Naive thymus-derived CD4-positive, alpha-beta T cell (primary cell): Measurements from ENCODE around the gene DPH6. TPM values are rescaled to one million over a fixed set of nuclear protein-coding genes. Genes with fewer than 3 reads are reported as not detected.
A peak's percentile ranks its signal among the peaks of the same experiment; 100 is the strongest.

ENCODE experiments used
- ATAC-seq: fragments of 150-1000 bp; cut with Tn5 transposase; 2 replicates; pipeline ENCODE4 v1.10.0; 2021; ENCODE audit warnings: mild to moderate bottlenecking, moderate library complexity
- CTCF ChIA-PET: fragments of 350-600 bp; sonication (Branson Sonifier 250); formaldehyde crosslinking; loops from one replicate; lab custom pipeline; 2021; ENCODE audit warnings: antibody characterized with exemption; lab: Charles Lee
- POLR2A ChIA-PET: fragments of 350-600 bp; sonication (Branson Sonifier 250); formaldehyde crosslinking; loops from one replicate; lab custom pipeline; 2021; ENCODE audit warnings: antibody characterized with exemption, inconsistent platforms; lab: Charles Lee
- DNase-seq, 9 donors: peaks; one replicate each; pipeline versions ENCODE4 v3.0.0 to v3.0.0-alpha.2; 2020 to 2022; ENCODE audit warnings: mixed read lengths in 1 of 9
- H3K27ac ChIP-seq: one replicate; pipeline ENCODE4 v1.7.0; 2013; ENCODE audit warnings: mild to moderate bottlenecking, low read depth, low read length, moderate library complexity
- H3K27me3 ChIP-seq, 2 donors: one replicate each; pipeline ENCODE4 v1.7.0; 2013; ENCODE audit warnings: low read length in 2 of 2, mild to moderate bottlenecking in 2 of 2, moderate library complexity in 2 of 2; ENCODE audit not compliant: control insufficient read depth in 2 of 2, insufficient read depth in 2 of 2
- H3K36me3 ChIP-seq, 3 experiments: 1 replicate in 2 of 3; 2 replicates in 1 of 3; pipeline ENCODE4 v1.7.0; 2013; ENCODE audit warnings: low read length in 3 of 3, mild to moderate bottlenecking in 3 of 3, moderate library complexity in 1 of 3; ENCODE audit not compliant: insufficient read depth in 3 of 3, control insufficient read depth in 2 of 3
- H3K4me1 ChIP-seq, 2 donors: one replicate each; pipeline ENCODE4 v1.7.0; 2013; ENCODE audit warnings: low read length in 2 of 2, mild to moderate bottlenecking in 2 of 2, moderate library complexity in 1 of 2; ENCODE audit not compliant: control insufficient read depth in 2 of 2, insufficient read depth in 2 of 2
- H3K4me3 ChIP-seq: 2 replicates; pipeline ENCODE4 v1.7.0; 2013; ENCODE audit warnings: mild to moderate bottlenecking, low read length
- H3K9me3 ChIP-seq, 3 experiments: 1 replicate in 2 of 3; 2 replicates in 1 of 3; pipeline ENCODE4 v1.7.0; 2013; ENCODE audit warnings: low read length in 3 of 3; ENCODE audit not compliant: control insufficient read depth in 2 of 3
- H3K27ac Mint-ChIP-seq, 9 donors: one replicate each; pipeline ENCODE4 v1.8.0; 2020 to 2022; ENCODE audit warnings: mixed read lengths in 9 of 9, mild to moderate bottlenecking in 8 of 9, moderate library complexity in 5 of 9, inconsistent platforms in 2 of 9
- H3K27me3 Mint-ChIP-seq, 5 donors: one replicate each; pipeline ENCODE4 v1.8.0; 2021 to 2022; ENCODE audit warnings: mixed read lengths in 5 of 5, mild to moderate bottlenecking in 1 of 5
- H3K36me3 Mint-ChIP-seq, 5 donors: one replicate each; pipeline ENCODE4 v1.8.0; 2020 to 2022; ENCODE audit warnings: mixed read lengths in 5 of 5, mild to moderate bottlenecking in 3 of 5, inconsistent platforms in 1 of 5
- H3K4me1 Mint-ChIP-seq, 7 donors: one replicate each; pipeline ENCODE4 v1.8.0; 2020 to 2022; ENCODE audit warnings: mixed read lengths in 7 of 7, mild to moderate bottlenecking in 3 of 7, inconsistent platforms in 1 of 7
- H3K4me3 Mint-ChIP-seq, 10 donors: one replicate each; pipeline ENCODE4 v1.8.0; 2020 to 2022; ENCODE audit warnings: mild to moderate bottlenecking in 10 of 10, mixed read lengths in 10 of 10, moderate library complexity in 6 of 10, inconsistent platforms in 2 of 10
- H3K9me3 Mint-ChIP-seq, 11 donors: one replicate each; pipeline ENCODE4 v1.8.0; 2020 to 2022; ENCODE audit warnings: mixed read lengths in 11 of 11, mild to moderate bottlenecking in 4 of 11, inconsistent platforms in 1 of 11, moderate library complexity in 1 of 11
- intact Hi-C, 2 donors: fragments of 100-400 bp; cut with micrococcal nuclease; formaldehyde crosslinking; loops; one replicate each; pipeline ENCODE4 v1.15.1; 2023
- polyA plus RNA-seq, 2 donors: library from polyadenylated mRNA; unstranded; fragments of 300-500 nt; fragmentation: Illumina TruSeq; gene quantifications; one replicate each; pipeline ENCODE4 v1.2.3, GENCODE V29; 2021
- total RNA-seq, 6 experiments: library from RNA in 5 of 6; stranded (reverse) in 5 of 6; gene quantifications; 1 replicate in 5 of 6; 2 replicates in 1 of 6; pipeline ENCODE4 v1.2.3 and lab custom pipeline; 2021 to 2026

Gene DPH6
- total and polyA plus RNA-seq, 7 experiments from 2014 or later: 10.5 to 28.9 (median 14.8) TPM

GRCh38 chr15:35496585-35496984 is 49.4 kb downstream of the DPH6 start:
- Histone ChIP-seq H3K27ac (no peak overlapping the region), H3K4me3 (no peak overlapping the region), H3K9me3 (no peaks in the 10 kb centered on the region), H3K4me1 (no peaks in the 10 kb centered on the region), H3K36me3 (no peaks in the 10 kb centered on the region), H3K27me3 (no peaks in the 10 kb centered on the region)
- Mint-ChIP-seq H3K4me3 (no peak overlapping the region), H3K9me3 (no peaks in the 10 kb centered on the region), H3K27ac (no peak overlapping the region), H3K36me3 (peaks cover 0 to 31% (median 11%) of the 10 kb centered on the region in 5 donors), H3K4me1 (peaks cover 0 to 8% (median 0%) of the 10 kb centered on the region in 7 donors), H3K27me3 (no peaks in the 10 kb centered on the region)
- POLR2A ChIA-PET: no interaction called here
- DNase-seq (no peak), ATAC-seq (no peak)
- CTCF ChIA-PET: no interaction called here
- intact Hi-C loops: no loop called here

DNA sequence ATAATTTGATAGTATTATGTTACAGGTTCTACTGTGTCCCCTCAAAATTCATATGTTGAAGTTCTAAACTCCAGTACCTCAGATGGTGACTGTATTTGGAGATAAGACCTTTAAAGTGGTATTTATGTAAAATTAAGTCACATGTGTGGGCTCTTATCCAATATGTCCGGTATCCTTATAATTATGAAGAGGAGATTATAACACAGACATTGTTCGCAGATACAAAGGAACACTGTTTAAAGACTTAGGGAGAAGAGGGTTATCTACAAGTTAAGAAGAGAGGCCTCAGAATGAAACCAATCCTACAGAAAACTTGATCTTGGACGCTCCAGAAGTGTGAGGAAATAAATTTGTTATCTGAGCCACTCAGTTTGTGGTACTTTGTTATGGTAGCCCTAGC is 50.9 kb downstream of the DPH6 start:
- Histone ChIP-seq H3K27me3 (no peaks in the 10 kb centered on the region), H3K36me3 (peaks cover 0 to 5% (median 0%) of the 10 kb centered on the region in 3 experiments), H3K27ac (no peak overlapping the region), H3K9me3 (no peaks in the 10 kb centered on the region), H3K4me1 (no peaks in the 10 kb centered on the region), H3K4me3 (no peak overlapping the region)
- DNase-seq (no peak), ATAC-seq (no peak)
- Mint-ChIP-seq H3K27me3 (no peaks in the 10 kb centered on the region), H3K36me3 (peaks cover 0 to 38% (median 21%) of the 10 kb centered on the region in 5 donors), H3K9me3 (peaks cover 0 to 7% (median 0%) of the 10 kb centered on the region in 11 donors), H3K4me1 (peaks cover 0 to 8% (median 0%) of the 10 kb centered on the region in 7 donors), H3K4me3 (no peak overlapping the region), H3K27ac (no peak overlapping the region)
- intact Hi-C loops: no loop called here
- CTCF ChIA-PET: no interaction called here
- POLR2A ChIA-PET: no interaction called here

DNA sequence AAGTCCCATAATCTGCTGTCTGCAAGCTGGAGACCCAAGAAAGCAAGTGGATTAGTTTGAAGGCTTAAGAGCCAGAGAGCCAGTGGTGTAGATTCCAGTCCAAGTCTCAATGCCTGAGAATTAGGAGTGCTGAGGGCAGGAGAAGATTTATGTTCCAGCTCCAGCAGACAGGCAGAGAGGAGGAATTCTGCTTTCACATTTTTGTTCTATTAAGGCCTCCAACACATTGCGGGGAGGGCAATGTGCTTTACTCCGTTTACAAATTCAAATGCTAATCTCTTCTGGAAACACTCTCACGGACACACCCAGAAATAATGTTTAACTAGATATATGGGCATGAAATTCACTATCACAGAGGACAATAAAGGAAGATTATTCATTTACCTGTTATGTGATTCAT is 54.0 kb downstream of the DPH6 start:
- H3K27ac ChIP-seq: no peak overlapping the region
- intact Hi-C loops: no loop called here
- Mint-ChIP-seq H3K9me3 (peaks cover 8 to 24% (median 17%) of the 10 kb centered on the region in 11 donors), H3K27ac (no peak overlapping the region), H3K36me3 (peaks cover 8 to 53% (median 45%) of the 10 kb centered on the region in 5 donors), H3K4me3 (no peak overlapping the region), H3K27me3 (no peaks in the 10 kb centered on the region), H3K4me1 (peaks cover 0 to 4% (median 0%) of the 10 kb centered on the region in 7 donors)
- no peaks in the 10 kb centered on the region for H3K4me1 ChIP-seq
- H3K36me3 ChIP-seq: peaks cover 0 to 11% (median 0%) of the 10 kb centered on the region in 3 experiments
- CTCF ChIA-PET: interaction anchor here (0.5 kb wide), 1 partner anchor 981 kb away, joined by 4 read pairs; no protein-coding TSS in a partner anchor
- peaks cover 0 to 15% (median 0%) of the 10 kb centered on the region in 3 experiments for H3K9me3 ChIP-seq
- POLR2A ChIA-PET: no interaction called here
- H3K27me3 ChIP-seq: no peaks in the 10 kb centered on the region
- no peak overlapping the region for H3K4me3 ChIP-seq
- DNase-seq: no peak
- ATAC-seq: no peak

DNA sequence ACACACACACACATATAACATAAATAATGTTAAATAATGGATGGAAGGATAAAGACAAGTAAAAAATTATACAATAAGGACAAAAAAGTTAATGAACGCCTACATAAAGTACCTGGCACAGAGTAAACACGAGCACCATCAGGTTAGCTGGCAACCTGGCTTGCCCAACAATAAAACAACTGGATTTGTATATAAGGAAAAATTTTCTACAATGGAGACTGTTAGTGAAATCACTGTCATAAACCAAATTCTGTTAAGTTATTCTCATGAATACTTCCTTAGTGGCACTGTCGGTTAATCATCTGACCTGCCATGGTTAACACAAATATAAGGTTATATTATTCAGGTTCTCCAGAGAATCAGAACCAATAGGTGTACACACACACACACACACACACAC is 54.8 kb downstream of the DPH6 start:
- POLR2A ChIA-PET: no interaction called here
- Histone ChIP-seq H3K36me3 (peaks cover 0 to 12% (median 0%) of the 10 kb centered on the region in 3 experiments), H3K27ac (no peak overlapping the region), H3K27me3 (no peaks in the 10 kb centered on the region), H3K4me3 (no peak overlapping the region), H3K4me1 (no peaks in the 10 kb centered on the region), H3K9me3 (peaks cover 0 to 20% (median 0%) of the 10 kb centered on the region in 3 experiments)
- peaks cover 0 to 2% (median 0%) of the 10 kb centered on the region in 7 donors for H3K4me1 Mint-ChIP-seq
- H3K36me3 Mint-ChIP-seq: peaks cover 12 to 61% (median 51%) of the 10 kb centered on the region in 5 donors
- no peaks in the 10 kb centered on the region for H3K27me3 Mint-ChIP-seq
- no peak overlapping the region for H3K4me3 Mint-ChIP-seq
- ATAC-seq (no peak), DNase-seq (no peak)
- H3K9me3 Mint-ChIP-seq: peaks cover 11 to 30% (median 21%) of the 10 kb centered on the region in 11 donors
- intact Hi-C loops: no loop called here
- CTCF ChIA-PET: no interaction called here
- H3K27ac Mint-ChIP-seq: no peak overlapping the region

- no peaks in the 10 kb centered on the region for H3K4me1 ChIP-seq
- peaks cover 0 to 20% (median 0%) of the 10 kb centered on the region in 3 experiments for H3K9me3 ChIP-seq
- DNase-seq (no peak), ATAC-seq (no peak)
- H3K27me3 ChIP-seq: no peaks in the 10 kb centered on the region
- no peak overlapping the region for H3K4me3 ChIP-seq
- peaks cover 17 to 68% (median 58%) of the 10 kb centered on the region in 5 donors for H3K36me3 Mint-ChIP-seq
- H3K27ac ChIP-seq: no peak overlapping the region
- H3K4me3 Mint-ChIP-seq: no peak overlapping the region
- peaks cover 0 to 12% (median 0%) of the 10 kb centered on the region in 3 experiments for H3K36me3 ChIP-seq
- H3K9me3 Mint-ChIP-seq: peaks cover 13 to 36% (median 26%) of the 10 kb centered on the region in 11 donors
- POLR2A ChIA-PET: no interaction called here
- H3K4me1 Mint-ChIP-seq: peaks cover 0 to 1% (median 0%) of the 10 kb centered on the region in 7 donors
- no peak overlapping the region for H3K27ac Mint-ChIP-seq
- CTCF ChIA-PET: no interaction called here
- intact Hi-C loops: no loop called here
- H3K27me3 Mint-ChIP-seq: no peaks in the 10 kb centered on the region
Measured at GRCh38 chr15:35490511-35490910, 55.5 kb downstream of the DPH6 start.

DNA sequence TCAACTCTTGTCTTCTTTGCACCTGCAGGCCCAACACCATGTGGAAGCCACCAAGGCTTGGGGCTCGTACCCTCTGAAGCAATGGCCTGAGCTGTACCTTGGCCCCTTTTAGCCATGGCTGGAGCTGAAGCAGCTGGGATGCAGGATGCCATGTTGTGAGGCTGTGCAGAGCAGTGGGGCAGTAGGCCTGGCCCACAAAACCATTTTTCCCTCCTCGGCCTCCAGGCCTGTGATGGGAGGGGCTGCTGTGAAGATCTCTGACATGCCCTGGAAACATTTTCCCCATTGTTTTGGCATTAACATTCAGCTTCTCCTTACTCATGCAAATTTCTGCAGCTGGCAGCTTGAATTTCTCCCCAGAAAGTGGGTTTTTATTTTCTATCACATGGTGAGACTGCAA is 58.5 kb downstream of the DPH6 start:
- Histone ChIP-seq H3K27ac (no peak overlapping the region), H3K4me3 (no peak overlapping the region), H3K27me3 (no peaks in the 10 kb centered on the region), H3K9me3 (peaks cover 0 to 20% (median 0%) of the 10 kb centered on the region in 3 experiments), H3K36me3 (peaks cover 0 to 15% (median 0%) of the 10 kb centered on the region in 3 experiments), H3K4me1 (no peaks in the 10 kb centered on the region)
- Mint-ChIP-seq H3K4me1 (peaks cover 0 to 1% (median 0%) of the 10 kb centered on the region in 7 donors), H3K27ac (no peak overlapping the region), H3K4me3 (no peak overlapping the region), H3K36me3 (peaks cover 17 to 76% (median 66%) of the 10 kb centered on the region in 5 donors), H3K27me3 (no peaks in the 10 kb centered on the region), H3K9me3 (peaks cover 13 to 36% (median 26%) of the 10 kb centered on the region in 11 donors)
- ATAC-seq (no peak), DNase-seq (no peak)
- POLR2A ChIA-PET: no interaction called here
- CTCF ChIA-PET: no interaction called here
- intact Hi-C loops: no loop called here

- H3K4me3 ChIP-seq: no peak overlapping the region
- intact Hi-C loops: no loop called here
- peaks cover 13 to 36% (median 26%) of the 10 kb centered on the region in 11 donors for H3K9me3 Mint-ChIP-seq
- H3K4me1 ChIP-seq: no peaks in the 10 kb centered on the region
- POLR2A ChIA-PET: no interaction called here
- no peaks in the 10 kb centered on the region for H3K27me3 ChIP-seq
- peaks cover 0 to 15% (median 0%) of the 10 kb centered on the region in 3 experiments for H3K36me3 ChIP-seq
- peaks cover 0 to 7% (median under 1%) of the 10 kb centered on the region in 7 donors for H3K4me1 Mint-ChIP-seq
- ATAC-seq: no peak
- H3K4me3 Mint-ChIP-seq: peak overlapping the region in 2 of 10 donors; percentile 9 to 14
- no peak overlapping the region for H3K27ac Mint-ChIP-seq
- peaks cover 0 to 20% (median 0%) of the 10 kb centered on the region in 3 experiments for H3K9me3 ChIP-seq
- H3K27ac ChIP-seq: no peak overlapping the region
- H3K27me3 Mint-ChIP-seq: no peaks in the 10 kb centered on the region
- H3K36me3 Mint-ChIP-seq: peaks cover 17 to 73% (median 59%) of the 10 kb centered on the region in 5 donors
- CTCF ChIA-PET: no interaction called here
- no peak for DNase-seq
Measured at GRCh38 chr15:35486296-35486695, 59.7 kb downstream of the DPH6 start.
